ENCODE data around the gene ANKRD28.
"Not testable (repeated sequence)": the region's sequence is repeated elsewhere in the genome, so short reads cannot be mapped to it uniquely, and the experiment has no call there.

Gene ANKRD28

DNA sequence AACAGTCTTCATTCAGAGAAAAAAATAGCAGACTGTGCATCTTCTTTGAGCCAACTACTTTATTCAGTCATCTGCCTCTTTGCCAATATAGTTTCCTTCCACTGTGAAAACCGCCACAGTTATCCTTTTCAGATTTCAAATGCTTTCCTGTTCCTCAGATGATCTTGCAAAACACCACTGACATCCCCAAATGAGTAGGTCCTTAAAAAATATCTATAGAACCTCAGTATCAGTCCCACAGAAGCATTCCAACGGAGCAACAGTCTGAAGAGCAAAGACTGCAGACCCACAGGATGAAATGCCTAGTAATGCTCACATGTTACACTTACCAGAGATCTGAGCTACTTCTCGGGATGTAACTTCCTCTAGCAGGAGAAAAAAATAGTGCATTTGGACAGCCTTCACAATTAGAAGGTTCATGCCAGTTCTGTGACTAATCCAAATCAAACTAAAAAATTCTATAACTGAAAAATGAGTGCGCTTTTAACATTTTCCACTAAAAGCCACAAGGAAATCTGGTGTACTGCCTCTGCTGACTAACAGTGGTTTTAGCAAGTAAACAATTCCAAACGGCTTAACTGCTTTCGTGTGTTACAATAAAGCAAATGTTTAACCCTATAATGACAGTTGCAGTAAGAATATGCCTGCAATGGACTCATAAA lies at the start of gene ANKRD28:
Gene ANKRD28 (minus strand): TSS at position 338 of the 662 bp plus-strand sequence. CDS start 1,458 bp downstream, outside the sequence.
- peak; percentile 95 to 97 for DNase-seq (ENCODE audit: low read depth in 2 of 2)

DNA sequence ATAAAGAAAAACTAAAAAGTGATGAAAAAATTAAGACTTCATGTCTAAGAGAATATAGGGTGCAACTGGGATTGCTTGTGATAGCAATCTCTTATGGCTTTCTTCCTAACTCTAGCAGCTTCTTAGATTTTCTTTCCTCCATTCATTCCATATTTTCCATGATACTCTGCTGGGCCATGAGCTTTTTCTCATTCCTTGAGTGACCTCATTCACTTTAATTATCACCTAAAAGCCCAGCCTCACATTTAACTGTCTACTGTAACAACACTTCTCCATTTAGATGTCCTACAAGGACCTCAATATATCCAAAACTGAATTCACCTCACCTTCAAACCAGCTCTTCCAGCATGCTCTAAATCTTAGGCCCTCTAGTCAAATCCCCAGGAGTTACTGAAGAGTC lies 49.5 kb upstream of the ANKRD28 start:
- no peak for DNase-seq (ENCODE audit: low read depth in 2 of 2)

DNA sequence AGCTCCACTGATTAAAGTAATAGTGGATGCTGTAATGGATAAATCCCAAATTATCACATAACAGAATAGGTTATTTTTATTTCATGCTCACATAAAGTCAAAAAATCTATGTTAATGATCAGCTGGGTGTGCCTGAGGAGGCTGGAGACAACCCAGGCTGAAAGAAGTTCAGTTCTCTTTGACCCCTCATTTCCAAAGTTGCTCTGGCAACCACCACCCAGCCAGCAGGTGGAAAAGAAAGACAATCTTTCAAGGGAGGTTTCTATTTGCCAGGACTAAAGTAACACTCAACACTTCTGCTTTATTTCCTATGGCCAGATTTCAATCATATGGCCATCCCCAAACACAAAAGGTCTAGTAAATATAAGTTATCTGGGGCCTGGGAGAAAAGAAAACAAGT lies 48.8 kb upstream of the ANKRD28 start:
- no peak for DNase-seq (ENCODE audit: low read depth in 2 of 2)

DNA sequence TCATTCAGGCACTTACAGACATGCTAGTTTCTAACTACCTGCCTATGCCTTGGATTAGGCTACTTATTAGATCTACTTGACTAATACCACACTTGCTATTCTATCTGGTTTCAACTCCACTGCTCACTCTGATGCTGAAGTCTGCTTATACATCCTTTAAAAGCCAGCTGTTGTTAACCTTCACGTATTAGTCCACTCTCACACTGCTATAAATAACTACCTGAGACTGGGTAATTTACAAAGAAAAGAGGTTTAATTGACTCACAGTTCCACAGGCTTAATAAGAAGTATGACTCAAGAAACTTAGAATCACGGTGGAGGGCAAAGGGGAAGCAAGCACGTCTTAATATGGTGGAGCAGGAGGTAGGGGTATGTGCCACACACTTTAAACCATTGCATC lies 47.7 kb upstream of the ANKRD28 start:
- no peak for DNase-seq (ENCODE audit: low read depth in 2 of 2)

DNA sequence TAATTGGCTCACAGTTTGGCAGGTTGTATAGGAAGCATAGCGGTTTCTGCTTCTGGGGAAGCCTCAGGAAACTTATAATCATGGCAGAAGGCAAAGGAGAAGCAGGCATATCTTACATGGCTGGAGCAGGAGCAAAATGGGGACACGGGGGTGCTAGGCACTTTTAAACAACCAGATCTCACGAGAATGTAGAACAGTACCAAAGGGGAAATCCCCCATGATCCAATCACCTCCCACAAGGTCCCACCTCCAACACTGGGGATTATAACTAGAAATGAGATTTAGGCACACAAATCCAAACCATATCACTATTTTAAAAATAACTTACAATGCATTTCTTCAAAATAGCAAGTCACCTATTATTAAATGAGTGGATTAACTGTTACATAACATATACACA lies 47.1 kb upstream of the ANKRD28 start:
- no peak for DNase-seq (ENCODE audit: low read depth in 2 of 2)

DNA sequence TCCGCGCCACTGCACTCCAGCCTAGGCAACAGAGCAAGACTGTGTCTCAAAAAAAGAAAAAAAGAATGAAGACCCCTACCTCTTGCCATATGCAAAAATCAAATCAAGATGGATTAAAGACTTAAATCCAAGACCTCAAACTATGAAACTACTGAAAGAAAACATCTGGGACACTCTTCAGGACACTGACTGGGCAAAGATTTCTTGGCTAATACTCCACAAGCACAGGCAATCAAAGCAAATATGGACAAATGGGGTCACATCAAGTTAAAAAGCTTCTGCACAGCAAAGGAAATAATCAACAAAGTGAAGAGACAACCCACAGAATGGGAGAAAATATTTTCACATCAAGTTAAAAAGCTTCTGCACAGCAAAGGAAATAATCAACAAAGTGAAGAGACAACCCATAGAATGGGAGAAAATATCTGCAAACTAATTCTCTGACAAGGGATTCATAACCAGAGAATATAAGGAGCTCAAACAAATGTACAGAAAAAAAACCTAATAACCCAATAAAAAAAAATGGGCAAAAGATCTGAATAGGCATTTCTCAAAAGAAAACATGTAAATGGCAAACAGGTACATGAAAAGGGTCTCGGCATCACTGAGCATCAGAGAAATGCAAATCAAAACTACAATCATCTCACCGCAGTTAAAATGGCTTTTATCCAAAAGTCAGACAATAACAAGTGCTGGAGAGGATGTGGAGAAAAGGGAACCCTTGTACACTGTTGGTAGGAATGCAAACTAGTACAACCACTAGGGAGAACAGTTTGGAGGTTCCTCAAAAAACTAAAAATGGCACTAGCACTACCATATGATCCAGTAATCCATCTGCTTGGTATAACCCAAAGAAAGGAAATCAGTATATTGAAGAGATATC lies 43.6 kb upstream of the ANKRD28 start:
- DNase-seq (ENCODE audit: low read depth in 2 of 2), result not testable (repeated sequence)

DNA sequence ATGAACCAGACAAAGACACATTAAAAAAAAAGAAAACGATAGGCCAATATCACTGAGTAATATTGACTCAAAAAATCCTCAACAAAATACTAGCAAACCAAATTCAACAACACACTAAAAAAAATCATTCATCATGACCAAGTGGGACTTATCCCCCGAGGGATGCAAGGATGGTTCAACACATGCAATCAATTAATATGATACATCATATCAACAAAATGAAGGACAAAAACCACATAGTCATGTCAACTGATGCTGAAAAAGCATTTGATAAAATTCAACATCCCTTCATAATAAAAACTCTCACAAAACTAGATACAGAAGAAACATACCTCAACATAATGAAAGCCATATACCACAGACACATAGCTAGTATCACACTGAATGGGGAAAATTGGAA lies 41.8 kb upstream of the ANKRD28 start:
- no peak for DNase-seq (ENCODE audit: low read depth in 2 of 2)

DNA sequence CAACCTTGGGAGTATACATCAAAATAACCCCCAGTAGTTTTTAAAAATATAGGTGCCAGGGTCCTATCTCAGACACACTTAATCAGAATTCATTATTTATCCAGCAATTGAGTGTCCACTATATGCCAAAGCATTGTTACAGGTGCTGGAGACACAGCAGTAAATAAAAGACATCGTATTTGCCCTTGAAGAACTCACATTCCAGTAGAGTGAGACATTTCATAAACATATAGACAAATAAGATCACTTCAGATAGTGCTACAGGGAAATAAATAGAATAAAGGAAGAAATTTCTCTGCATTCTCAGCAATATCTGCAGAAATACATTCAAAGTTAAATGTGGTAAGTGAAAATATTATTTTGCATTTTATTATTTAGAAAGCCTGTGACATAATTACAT lies 34.1 kb upstream of the ANKRD28 start:
- no peak for DNase-seq (ENCODE audit: low read depth in 2 of 2)

DNA sequence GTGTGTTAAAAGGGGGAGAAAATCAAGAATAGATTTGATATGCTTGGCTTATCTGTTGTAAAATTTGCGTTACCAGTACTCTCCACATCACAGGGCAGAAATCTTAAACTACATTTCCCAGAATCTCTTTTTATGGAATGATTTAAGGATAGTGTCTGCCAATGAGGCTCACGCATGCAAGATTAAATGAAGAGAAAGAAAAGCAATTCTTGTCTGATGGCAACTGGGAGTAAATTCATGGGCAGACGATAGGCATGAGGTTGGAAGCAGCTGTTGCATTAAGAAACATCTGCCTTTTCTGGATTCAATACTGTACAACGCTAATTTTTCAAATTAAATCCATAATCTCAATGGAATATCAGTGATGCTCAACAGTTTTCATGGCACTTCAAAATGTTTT lies 27.2 kb upstream of the ANKRD28 start:
- no peak for DNase-seq (ENCODE audit: low read depth in 2 of 2)

DNA sequence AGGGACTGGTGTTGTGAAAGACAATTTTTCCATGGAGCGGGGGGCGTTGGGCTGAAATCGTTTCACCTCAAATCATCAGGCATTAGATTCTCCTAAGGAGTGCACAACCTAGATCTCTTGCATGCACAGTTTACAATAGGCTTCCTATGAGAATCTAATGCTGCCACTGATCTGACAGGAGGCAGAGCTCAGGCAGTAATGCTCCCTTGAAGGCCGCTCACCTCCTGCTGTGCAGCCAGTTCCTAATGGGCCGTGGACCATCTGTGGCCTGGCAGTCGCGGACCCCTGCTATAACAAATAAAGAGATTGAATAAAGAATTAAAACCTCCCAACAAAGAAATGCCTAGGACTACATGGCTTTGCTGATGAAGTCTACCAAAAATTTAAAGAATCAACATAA lies 25.3 kb upstream of the ANKRD28 start:
- no peak for DNase-seq (ENCODE audit: low read depth in 2 of 2)

DNA sequence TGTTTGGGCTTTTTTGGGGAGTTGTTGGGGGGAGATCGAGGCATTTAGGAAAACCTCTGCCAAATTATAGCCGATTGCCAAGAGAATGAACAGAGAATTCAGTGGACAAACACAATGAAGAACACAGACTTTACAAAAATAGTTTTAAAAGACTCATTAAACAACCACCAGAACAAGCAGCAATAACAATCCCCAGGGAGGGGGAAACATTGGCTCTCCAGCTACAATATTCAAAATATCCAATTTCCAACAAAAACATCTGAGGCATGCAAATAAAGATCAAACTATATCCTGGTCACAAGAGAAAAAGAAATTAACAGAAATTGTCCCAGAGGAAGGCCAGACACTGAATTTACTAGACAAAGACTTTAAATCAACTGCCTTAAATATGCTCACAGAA lies 24.5 kb upstream of the ANKRD28 start:
- DNase-seq (ENCODE audit: low read depth in 2 of 2), result no peak

DNA sequence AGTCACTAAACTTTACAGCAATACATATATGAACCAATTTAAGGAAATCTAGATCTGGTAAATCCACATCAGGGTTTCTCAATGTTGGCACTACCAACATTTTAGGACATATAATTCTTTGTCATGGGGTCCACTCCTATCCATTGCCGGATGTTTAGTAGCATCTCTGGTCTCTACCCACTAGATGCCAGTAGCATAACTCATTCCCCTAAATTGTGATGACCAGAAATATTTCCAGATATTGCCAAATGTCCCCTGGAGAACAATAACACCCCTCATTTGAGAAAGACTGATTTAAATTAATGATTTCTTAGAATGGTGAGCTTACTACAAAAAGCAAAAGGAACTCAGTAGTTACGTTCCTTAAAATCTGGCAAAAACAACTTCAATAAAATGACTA lies 23.1 kb upstream of the ANKRD28 start:
- no peak for DNase-seq (ENCODE audit: low read depth in 2 of 2)

DNA sequence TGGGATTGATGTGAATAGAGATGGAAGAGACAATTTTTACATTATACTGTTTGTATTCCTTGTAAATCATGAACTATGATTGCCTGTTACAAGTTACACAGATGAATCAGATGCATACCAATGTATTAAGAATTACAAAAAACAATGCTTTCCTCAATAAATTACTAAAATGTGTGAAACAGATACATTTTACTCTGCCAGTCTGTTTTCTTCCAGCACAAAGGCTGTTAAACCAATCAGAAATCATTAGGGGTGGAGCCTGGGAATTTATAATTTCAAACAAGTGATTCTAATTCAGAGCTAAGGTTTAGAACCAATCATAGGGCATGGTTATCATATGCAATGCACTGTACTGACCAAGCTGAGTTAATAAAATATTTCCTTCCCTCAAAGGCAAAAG lies 21.8 kb upstream of the ANKRD28 start:
- no peak for DNase-seq (ENCODE audit: low read depth in 2 of 2)

DNA sequence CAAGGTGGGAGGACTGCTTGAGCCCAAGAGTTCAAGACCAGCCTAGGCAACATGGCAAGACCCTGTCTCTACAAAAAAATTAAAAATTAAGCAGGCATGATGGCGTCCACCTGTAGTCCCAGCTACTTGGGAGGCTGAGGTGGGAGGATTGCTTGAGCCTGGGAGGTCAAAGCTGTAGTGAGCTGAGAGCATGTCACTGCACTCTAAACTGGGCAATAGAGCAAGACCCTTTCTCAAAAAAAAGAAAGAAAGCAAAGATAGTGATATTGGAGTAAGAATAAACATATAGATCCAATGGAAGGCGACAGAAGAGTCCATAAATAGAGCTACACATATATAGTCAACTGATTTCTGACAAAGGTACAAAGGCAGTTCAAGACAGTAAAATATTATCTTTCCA lies 21.3 kb upstream of the ANKRD28 start:
- no peak for DNase-seq (ENCODE audit: low read depth in 2 of 2)

DNA sequence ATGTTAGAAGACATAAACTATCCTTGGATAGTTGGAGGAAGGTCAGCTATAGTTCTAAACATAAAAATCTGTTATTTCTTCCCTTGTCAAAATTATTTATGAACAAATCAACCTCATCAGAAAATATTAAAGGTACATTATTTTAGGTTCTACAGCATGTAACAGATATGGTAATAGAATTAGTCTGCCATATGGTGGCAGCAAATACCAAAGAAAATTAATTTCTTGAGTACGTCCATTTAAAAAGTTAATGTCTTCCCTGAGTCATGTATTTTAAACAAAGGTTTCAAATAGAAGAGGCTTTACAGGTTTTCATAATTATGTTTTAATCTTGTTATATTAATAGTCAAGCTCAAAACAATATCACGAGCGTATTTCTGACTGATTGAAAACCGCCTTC lies 17.9 kb upstream of the ANKRD28 start:
- DNase-seq (ENCODE audit: low read depth in 2 of 2), result peak; percentile 43 to 55

DNA sequence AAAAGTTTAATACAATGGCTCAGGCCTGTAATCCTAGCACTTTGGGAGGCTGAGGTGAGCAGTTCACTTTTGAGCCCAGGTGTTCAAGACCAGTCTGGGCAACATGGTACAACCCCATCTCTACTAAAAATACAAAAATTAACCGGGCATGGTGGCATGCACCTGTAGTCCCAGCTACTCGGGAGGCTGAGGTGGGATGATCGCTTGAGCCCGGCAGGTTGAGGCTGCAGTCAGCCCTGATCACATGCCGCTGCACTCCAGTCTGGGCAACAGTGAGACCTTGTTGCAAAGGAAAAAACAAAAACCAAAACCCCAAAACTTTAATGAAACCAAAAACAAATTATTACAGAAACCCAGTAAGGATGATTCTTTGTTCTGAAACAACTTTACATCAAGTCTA lies 15.3 kb upstream of the ANKRD28 start:
- not testable (repeated sequence) for DNase-seq (ENCODE audit: low read depth in 2 of 2)

DNA sequence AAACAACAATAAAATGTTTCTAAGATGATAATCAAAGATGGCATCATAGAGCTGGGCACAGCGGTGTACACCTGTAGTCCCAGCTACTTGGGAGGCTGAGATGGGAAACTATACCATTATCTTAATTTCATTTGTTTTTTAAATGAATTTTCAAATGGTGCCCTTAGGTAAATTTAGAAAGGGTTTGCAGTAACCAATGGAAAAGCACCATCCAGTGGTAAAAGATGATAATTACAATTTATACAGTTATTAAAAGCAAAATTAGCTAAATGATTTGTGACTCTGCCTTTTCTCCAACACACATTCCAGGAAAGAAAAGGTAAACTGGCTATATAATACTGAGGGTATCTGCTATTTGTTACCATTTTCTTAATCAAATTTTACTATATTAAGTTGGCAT lies 14.4 kb upstream of the ANKRD28 start:
- DNase-seq (ENCODE audit: low read depth in 2 of 2), result no peak

DNA sequence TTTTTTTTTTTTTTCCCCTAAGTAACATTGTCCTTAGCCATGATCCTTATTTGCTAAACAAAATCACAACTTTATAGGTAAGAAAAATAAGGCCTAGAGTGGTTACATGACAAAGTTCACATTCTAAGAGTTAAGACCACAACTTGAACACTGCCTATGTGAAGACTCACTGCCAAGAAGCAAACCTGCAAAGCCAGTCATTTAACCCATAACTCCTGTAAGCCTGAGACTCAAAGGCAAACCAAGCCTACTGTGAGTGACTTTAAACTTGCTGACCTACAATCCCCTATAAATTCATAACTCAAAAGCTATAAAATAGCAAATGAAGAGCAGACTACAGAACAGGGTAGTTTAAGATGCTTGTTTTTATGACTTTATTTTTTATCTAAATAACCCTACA lies 12.9 kb upstream of the ANKRD28 start:
- no peak for DNase-seq (ENCODE audit: low read depth in 2 of 2)

DNA sequence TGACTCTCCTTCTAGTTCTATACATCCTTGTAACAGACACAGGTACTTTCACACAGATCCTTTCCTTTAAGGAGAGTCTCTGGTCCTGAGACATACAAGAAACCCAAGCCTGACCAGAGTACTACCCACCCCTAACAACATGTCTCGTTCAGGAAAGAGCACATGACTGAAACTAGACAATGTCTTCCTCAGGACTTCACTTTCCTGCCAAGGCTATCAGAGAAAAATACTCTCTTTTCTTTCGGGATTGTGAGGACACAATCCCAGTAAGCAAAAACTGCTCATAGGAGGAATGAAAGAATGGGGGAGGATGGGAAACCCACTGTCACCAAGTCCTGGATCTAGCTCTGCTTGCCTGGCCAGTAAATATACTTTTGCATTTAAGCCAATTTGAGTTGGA lies 11.5 kb upstream of the ANKRD28 start:
- DNase-seq (ENCODE audit: low read depth in 2 of 2), result no peak

DNA sequence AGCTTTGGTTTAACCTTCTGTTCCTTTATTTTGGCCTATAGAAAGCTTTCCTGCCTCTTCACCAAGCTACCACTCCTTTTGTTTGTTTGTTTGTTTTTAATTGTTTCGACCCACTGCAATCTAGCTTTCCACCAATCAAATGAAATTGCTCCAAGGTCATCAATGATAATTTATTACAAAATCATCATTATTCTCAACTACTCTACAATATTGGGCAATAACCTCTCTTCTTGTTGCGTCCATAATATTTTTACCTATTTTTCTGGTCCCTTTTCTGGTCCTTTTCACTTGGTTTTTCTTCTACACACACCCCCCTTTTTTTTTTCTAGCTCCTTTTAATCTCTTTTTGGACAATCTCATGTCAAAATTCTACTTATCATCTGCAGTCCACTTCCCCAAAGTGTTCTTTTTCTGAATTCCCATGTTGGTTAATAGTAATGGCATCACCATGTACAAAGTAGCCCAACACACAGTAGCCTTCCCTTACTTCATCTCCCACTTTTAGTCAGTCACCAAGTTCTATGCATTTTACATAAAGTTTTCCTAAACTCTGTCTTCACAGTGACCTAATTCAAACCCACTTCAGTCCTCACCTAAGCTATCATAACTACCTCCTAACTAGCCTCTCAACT lies 11.0 kb upstream of the ANKRD28 start:
- no peak for DNase-seq (ENCODE audit: low read depth in 2 of 2)

DNA sequence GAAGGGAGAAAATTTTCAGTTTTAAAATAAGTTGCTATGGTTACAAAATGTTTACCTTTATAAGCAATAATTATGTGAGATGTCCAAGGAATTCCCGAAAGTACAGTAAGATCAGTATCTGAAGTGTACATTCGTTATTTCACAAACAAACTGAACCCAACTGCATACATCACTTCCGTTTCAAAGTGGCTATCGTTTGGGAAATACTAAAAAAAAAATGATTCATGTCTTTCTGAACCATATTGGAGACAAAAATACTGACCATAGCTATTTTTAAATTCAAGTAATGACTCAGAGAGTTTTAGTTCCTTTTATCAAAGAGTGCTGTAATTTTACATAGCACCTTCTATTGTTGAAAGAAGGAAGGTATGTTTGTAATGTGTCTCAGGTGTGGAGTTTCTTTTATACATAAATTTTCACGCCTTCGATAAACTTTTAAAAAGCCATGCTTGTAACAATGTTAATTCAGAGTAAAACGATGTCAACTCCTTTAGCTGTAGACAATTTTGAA lies 8.0 kb upstream of the ANKRD28 start:
- no peak for DNase-seq (ENCODE audit: low read depth in 2 of 2)

DNA sequence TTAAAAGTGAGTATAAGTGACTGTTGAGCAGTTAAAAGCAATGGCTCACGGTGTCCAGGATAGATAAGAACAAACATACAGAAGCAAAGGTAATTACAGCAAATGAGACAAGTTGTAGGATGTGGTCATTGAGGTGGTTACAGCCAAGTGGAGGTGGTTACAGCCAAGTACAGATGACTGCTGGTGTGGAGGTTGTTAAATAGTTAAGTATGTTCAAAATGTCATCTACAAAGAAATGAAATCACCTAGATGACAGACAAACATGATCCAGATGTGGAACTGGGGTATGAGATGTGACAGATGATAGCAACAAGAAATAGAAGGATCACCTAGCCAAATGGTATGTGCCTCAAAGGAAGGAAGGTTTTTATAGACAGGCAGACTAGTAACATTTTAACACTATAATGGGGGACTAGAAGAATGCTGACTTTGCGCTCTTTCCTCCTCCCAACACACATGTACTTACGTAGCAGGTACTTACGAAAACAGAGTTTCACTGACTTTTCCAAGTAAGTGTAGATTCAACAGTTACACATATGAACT lies 6.8 kb upstream of the ANKRD28 start:
- DNase-seq (ENCODE audit: low read depth in 2 of 2), result no peak

All from fibroblast of skin of left biceps (primary cell).